H1 (cell line): ENCODE data around the gene CNTN5. TPM values are rescaled to one million over a fixed set of nuclear protein-coding genes. Genes with fewer than 3 reads are reported as not detected.

Experiments
- CTCF ChIA-PET: fragments of 300-600 bp; sonication (Branson Sonifier 250); formaldehyde crosslinking; loops from one replicate; lab custom pipeline; 2021; ENCODE audit not compliant: partially characterized antibody; lab: Charles Lee
- POLR2A ChIA-PET: fragments of 300-600 bp; sonication (Branson Sonifier 250); formaldehyde crosslinking; loops from one replicate; lab custom pipeline; 2021; ENCODE audit warnings: inconsistent platforms; ENCODE audit not compliant: partially characterized antibody; lab: Charles Lee
- DNase-seq, 2 experiments: peaks; one replicate each; pipeline versions ENCODE4 v3.0.0 to v3.0.0-alpha.2; 2010 to 2022; ENCODE audit warnings: low spot score in 2 of 2, low read depth in 1 of 2, mixed read lengths in 1 of 2
- FAIRE-seq: peaks from 2 replicates; lab custom pipeline; 2011; peaks lifted over from hg19 to GRCh38; lab: Jason Lieb, UNC
- H2AFZ ChIP-seq: 2 replicates; pipeline ENCODE4 v1.8.1; 2012; ENCODE audit warnings: low read length, inconsistent platforms
- H2AK5ac ChIP-seq: 2 replicates; pipeline ENCODE4 v1.6.1; 2013; ENCODE audit warnings: low read depth, low read length
- H2BK120ac ChIP-seq: replicated peaks from 2 replicates; pipeline ENCODE3; 2013; ENCODE audit warnings: low read depth, low read length, inconsistent platforms
- H2BK12ac ChIP-seq: 2 replicates; pipeline ENCODE4 v1.6.1; 2013; ENCODE audit warnings: low read depth, low read length
- H2BK15ac ChIP-seq: 2 replicates; pipeline ENCODE4 v1.6.1; 2013; ENCODE audit warnings: low read length
- H2BK20ac ChIP-seq: 2 replicates; pipeline ENCODE4 v1.6.1; 2013; ENCODE audit warnings: low read length
- H2BK5ac ChIP-seq: 2 replicates; pipeline ENCODE4 v1.6.1; 2013; ENCODE audit warnings: low read depth, low read length
- H3K14ac ChIP-seq: 2 replicates; pipeline ENCODE4 v1.6.1; 2013; ENCODE audit warnings: inconsistent platforms; ENCODE audit not compliant: insufficient read length
- H3K18ac ChIP-seq: 2 replicates; pipeline ENCODE4 v1.6.1; 2013; ENCODE audit warnings: low read length; ENCODE audit errors: extremely low read depth
- H3K23ac ChIP-seq: 2 replicates; pipeline ENCODE4 v1.6.1; 2013; ENCODE audit warnings: inconsistent platforms; ENCODE audit not compliant: insufficient read length
- H3K23me2 ChIP-seq: 2 replicates; pipeline ENCODE4 v1.6.1; 2013; ENCODE audit warnings: low read depth, low read length
- H3K27ac ChIP-seq: 2 replicates; pipeline ENCODE4 v1.6.1; 2011; ENCODE audit warnings: low read depth, low read length, inconsistent platforms
- H3K27me3 ChIP-seq, 4 experiments: replicated peaks in 1 of 4; 1 replicate in 1 of 4; 2 replicates in 3 of 4; pipeline versions ENCODE4 v1.6.1 to v1.8.1; 2011 to 2013; ENCODE audit warnings: low read length in 3 of 4, mild to moderate bottlenecking in 3 of 4, inconsistent platforms in 2 of 4, mixed read lengths in 2 of 4, moderate library complexity in 1 of 4; ENCODE audit not compliant: control insufficient read depth in 3 of 4, insufficient read depth in 3 of 4; ENCODE audit errors: extremely low read depth in 1 of 4
- H3K36me3 ChIP-seq, 4 experiments: 2 replicates each; pipeline versions ENCODE4 v1.6.1 to v1.8.1; 2011 to 2013; ENCODE audit warnings: mild to moderate bottlenecking in 4 of 4, low read length in 3 of 4, moderate library complexity in 2 of 4, control low read depth in 1 of 4, inconsistent platforms in 1 of 4; ENCODE audit not compliant: insufficient read depth in 4 of 4, control insufficient read depth in 2 of 4
- H3K4ac ChIP-seq: replicated peaks from 2 replicates; pipeline ENCODE3; 2013; ENCODE audit warnings: low read length, low read depth, mixed read lengths, inconsistent platforms; ENCODE audit not compliant: insufficient read length
- H3K4me1 ChIP-seq, 4 experiments: replicated peaks in 1 of 4; 1 replicate in 1 of 4; 2 replicates in 3 of 4; pipeline versions ENCODE4 v1.6.1 to v1.8.1; 2011 to 2013; ENCODE audit warnings: low read length in 3 of 4, inconsistent platforms in 2 of 4, mixed read lengths in 1 of 4; ENCODE audit not compliant: insufficient read depth in 4 of 4, control insufficient read depth in 3 of 4
- H3K4me2 ChIP-seq, 2 experiments: 2 replicates each; pipeline versions ENCODE4 v1.6.1 to v1.8.1; 2011 to 2013; ENCODE audit warnings: low read depth in 2 of 2, low read length in 2 of 2, control low read depth in 1 of 2, inconsistent platforms in 1 of 2, mild to moderate bottlenecking in 1 of 2; ENCODE audit not compliant: insufficient read depth in 1 of 2
- H3K4me3 ChIP-seq, 4 experiments: fragments of 200-600, 300-600 bp in 1 of 4; sonication (generic), shearing (Covaris generic), sonication (Bioruptor Twin) in 1 of 4; 2 replicates each; pipeline versions ENCODE4 v1.5.1 to v1.8.1; 2011 to 2016; ENCODE audit warnings: low read length in 4 of 4, low read depth in 3 of 4, control low read depth in 2 of 4, inconsistent platforms in 2 of 4, mild to moderate bottlenecking in 2 of 4, mixed read lengths in 1 of 4, moderate library complexity in 1 of 4; ENCODE audit not compliant: insufficient read depth in 2 of 4; ENCODE audit errors: extremely low read depth in 1 of 4
- H3K56ac ChIP-seq: replicated peaks from 2 replicates; pipeline ENCODE3; 2013; ENCODE audit warnings: low read depth, mild to moderate bottlenecking, mixed read lengths, low read length, inconsistent platforms; ENCODE audit not compliant: insufficient read length
- H3K79me1 ChIP-seq: 2 replicates; pipeline ENCODE4 v1.6.1; 2013; ENCODE audit warnings: low read depth, low read length, control low read depth
- H3K79me2 ChIP-seq, 2 experiments: 2 replicates each; pipeline versions ENCODE4 v1.6.1 to v1.8.1; 2012 to 2013; ENCODE audit warnings: low read length in 2 of 2, mild to moderate bottlenecking in 2 of 2, inconsistent platforms in 1 of 2; ENCODE audit not compliant: insufficient read depth in 2 of 2, control insufficient read depth in 1 of 2
- H3K9ac ChIP-seq, 4 experiments: replicated peaks in 1 of 4; 1 replicate in 1 of 4; 2 replicates in 3 of 4; pipeline versions ENCODE4 v1.6.1 to v1.8.1; 2011 to 2013; ENCODE audit warnings: low read depth in 3 of 4, low read length in 3 of 4, control low read depth in 2 of 4, mild to moderate bottlenecking in 2 of 4, moderate library complexity in 2 of 4, inconsistent platforms in 1 of 4; ENCODE audit errors: extremely low read depth in 1 of 4
- H3K9me3 ChIP-seq, 2 experiments: 2 replicates each; pipeline versions ENCODE4 v1.6.1 to v1.8.1; 2012 to 2013; ENCODE audit warnings: mild to moderate bottlenecking in 2 of 2, moderate library complexity in 2 of 2, control low read depth in 1 of 2, inconsistent platforms in 1 of 2, low read depth in 1 of 2, low read length in 1 of 2, mixed read lengths in 1 of 2; ENCODE audit not compliant: insufficient read depth in 2 of 2
- H4K20me1 ChIP-seq, 2 experiments: replicated peaks in 1 of 2; 2 replicates each; pipeline versions ENCODE3 to v1.8.1; 2011 to 2013; ENCODE audit warnings: inconsistent platforms in 2 of 2, low read length in 2 of 2, mild to moderate bottlenecking in 1 of 2; ENCODE audit not compliant: insufficient read depth in 2 of 2, control insufficient read depth in 1 of 2
- H4K5ac ChIP-seq: 2 replicates; pipeline ENCODE4 v1.6.1; 2013; ENCODE audit warnings: low read length, low read depth, mixed read lengths, inconsistent platforms; ENCODE audit not compliant: insufficient read length
- H4K8ac ChIP-seq: 2 replicates; pipeline ENCODE4 v1.8.0; 2013; ENCODE audit warnings: mild to moderate bottlenecking, moderate library complexity, low read length, inconsistent platforms; ENCODE audit not compliant: insufficient read depth; ENCODE audit errors: extremely low read depth
- H4K91ac ChIP-seq: replicated peaks from 2 replicates; pipeline ENCODE3; 2013; ENCODE audit warnings: low read length, mixed read lengths, inconsistent platforms; ENCODE audit not compliant: insufficient read length
- BACH1 ChIP-seq: IDR thresholded peaks from 2 replicates; pipeline ENCODE4 v1.6.1; 2012; ENCODE audit warnings: low read length, improper control_type of control experiment
- JUN ChIP-seq: IDR thresholded peaks from 2 replicates; pipeline ENCODE4 v1.6.1; 2011; ENCODE audit warnings: low read depth, mild to moderate bottlenecking, improper control_type of control experiment, low read length
- POLR2A ChIP-seq, 2 experiments: IDR thresholded peaks; 1 replicate in 1 of 2; 2 replicates in 1 of 2; pipeline ENCODE4 v1.6.1; 2011; ENCODE audit warnings: low read depth in 2 of 2, low read length in 2 of 2, mild to moderate bottlenecking in 2 of 2; ENCODE audit errors: control extremely low read depth in 1 of 2
- RXRA ChIP-seq: IDR thresholded peaks from 2 replicates; pipeline ENCODE4 v1.6.1; 2011; ENCODE audit warnings: low read depth, mild to moderate bottlenecking, low read length, moderate library complexity; ENCODE audit not compliant: insufficient read depth
- SIRT6 ChIP-seq: IDR thresholded peaks from one replicate; pipeline ENCODE4 v1.7.1; 2012; ENCODE audit warnings: low read length, inconsistent platforms
- SP4 ChIP-seq: IDR thresholded peaks from 2 replicates; pipeline ENCODE4 v1.6.1; 2012; ENCODE audit warnings: low read length, inconsistent platforms
- WGBS, 2 experiments: shearing (Covaris generic) in 1 of 2; methylation state at CpG; one replicate each; pipeline versions ENCODE4 v1.1.6 to v1.1.7; 2013 to 2015; ENCODE audit warnings: low lambda C conversion rate in 2 of 2, mixed read lengths in 2 of 2, inconsistent platforms in 1 of 2, low coverage in 1 of 2, missing lambda C conversion rate in 1 of 2; ENCODE audit not compliant: insufficient replicate concordance in 2 of 2, insufficient coverage in 1 of 2, insufficient read length in 1 of 2; ENCODE audit errors: extremely low coverage in 1 of 2, missing lambda C conversion rate in 1 of 2; 5-methylcytosine and 5-hydroxymethylcytosine counted together
- polyA plus RNA-seq, 7 experiments: library from polyadenylated mRNA; depleted of rRNA in 3 of 7; stranded (reverse) in 5 of 7; unstranded in 2 of 7; fragments of >200 nt in 5 of 7; fragments of 200-250 nt in 2 of 7; gene quantifications; 1 replicate in 5 of 7; 2 replicates in 1 of 7; 4 replicates in 1 of 7; pipeline versions ENCODE4 v1.2.1 to v1.2.3, GENCODE V29; 2011 to 2013; ENCODE audit warnings: missing spikeins in 2 of 7, mixed read lengths in 2 of 7
- total RNA-seq: library from RNA; stranded (reverse); fragmentation: NEBNext Ultra II Directional; extraction: Animal tissue kit (Norgen Biotek cat#: 25700); gene quantifications from 2 replicates; pipeline ENCODE4 v1.2.1, GENCODE V29; 2021

CNTN5 gene
- total and polyA plus RNA-seq, 2 of the 8 experiments (the other 6 are each of a cell fraction or from before 2014, with no cell fraction given), result not detected

DNA sequence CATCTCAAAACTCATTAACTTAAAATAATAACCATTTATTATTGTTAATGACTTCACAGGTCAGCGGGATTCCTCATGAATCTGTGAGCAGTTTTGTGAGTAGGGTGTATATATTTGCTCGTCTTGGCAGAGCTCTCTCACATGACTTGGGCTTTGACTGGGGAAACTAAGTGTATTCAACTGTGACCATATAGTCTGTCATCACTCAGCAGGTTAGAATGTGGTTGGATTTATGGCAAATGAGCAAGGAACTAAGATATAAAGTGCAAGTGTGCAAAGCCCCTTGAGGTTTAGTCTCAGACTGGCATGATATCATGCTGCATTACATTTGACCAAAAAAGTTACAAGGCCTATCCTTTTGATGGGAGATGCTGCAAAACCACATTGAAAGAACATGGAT is 254.8 kb downstream of the CNTN5 start:
- Histone ChIP-seq H4K5ac (no peak overlapping the region), H3K27me3 (no peaks in the 10 kb centered on the region), H3K23me2 (no peaks in the 10 kb centered on the region), H3K79me1 (no peaks in the 10 kb centered on the region), H2BK120ac (no peak overlapping the region), H3K23ac (no peak overlapping the region), H3K79me2 (no peaks in the 10 kb centered on the region), H4K91ac (no peak overlapping the region), H3K4ac (no peak overlapping the region), H3K14ac (no peak overlapping the region), H2AK5ac (no peak overlapping the region), H3K4me1 (peaks cover 0 to 4% (median 0%) of the 10 kb centered on the region in 4 experiments; a peak in 1 of 7 replicates), H3K36me3 (no peaks in the 10 kb centered on the region), H3K56ac (no peak overlapping the region), H2BK15ac (no peak overlapping the region), H4K8ac (no peak overlapping the region), H3K18ac (no peak overlapping the region), H2BK20ac (no peak overlapping the region), H3K9ac (no peak overlapping the region), H2AFZ (no peak overlapping the region), H3K4me3 (no peak overlapping the region), H4K20me1 (no peaks in the 10 kb centered on the region), H3K27ac (no peak overlapping the region), H3K4me2 (no peak overlapping the region), H2BK12ac (no peak overlapping the region), H2BK5ac (no peak overlapping the region), H3K9me3 (no peaks in the 10 kb centered on the region)
- POLR2A ChIA-PET, result no interaction called here
- WGBS, 2 experiments, result 86% methylated on average over 2 of the region's 2 CpGs; no CpG with 5 or more reads in 1 of the 2 experiments
- TF ChIP-seq BACH1 (no peak), SIRT6 (no peak), POLR2A (IDR thresholded peaks at IDR 0.05; ENCODE audit: control extremely low read depth in 1 of 2, low read depth in 2 of 2, low read length in 2 of 2) (no peak), RXRA (no peak), SP4 (no peak), JUN (no peak)
- FAIRE-seq (no peak), DNase-seq (no peak)
- CTCF ChIA-PET, result no interaction called here
